Panc1 (cell line): Measurements from ENCODE around the gene HNRNPAB. TPM values are rescaled to one million over a fixed set of nuclear protein-coding genes. Genes with fewer than 3 reads are reported as not detected.
"Not testable (repeated sequence)": the region's sequence is repeated elsewhere in the genome, so short reads cannot be mapped to it uniquely, and the experiment has no call there.

Source experiments
- ATAC-seq: fragments of 200-7000 bp; cut with Tn5 transposase; 2 replicates; pipeline ENCODE4 v1.9.1; 2020; ENCODE audit warnings: mild to moderate bottlenecking, moderate library complexity
- BruUV-seq: library from RNA; stranded (reverse); fragments of 400-500 nt; replicated peaks from 2 replicates; lab custom pipeline; 2021; lab: Mats Ljungman, UMichigan
- CTCF ChIA-PET: fragments of 300-600 bp; sonication (Branson Sonifier 250); formaldehyde crosslinking; loops from one replicate; lab custom pipeline; 2022; ENCODE audit warnings: antibody characterized with exemption; lab: Charles Lee
- POLR2A ChIA-PET: fragments of 300-600 bp; sonication (Branson Sonifier 250); formaldehyde crosslinking; loops from one replicate; lab custom pipeline; 2022; ENCODE audit warnings: antibody characterized with exemption; lab: Charles Lee
- DNase-seq: peaks from one replicate; pipeline ENCODE4 v3.0.0-alpha.2; 2010; ENCODE audit warnings: low read depth, low spot score
- H3K27ac ChIP-seq: 2 replicates; pipeline ENCODE4 v1.5.1; 2011; ENCODE audit warnings: mild to moderate bottlenecking, low read length, inconsistent platforms
- H3K27me3 ChIP-seq: fragments of 200-500 bp; sonication (Bioruptor generic); 2 replicates; pipeline ENCODE4 v1.6.0; 2014; ENCODE audit warnings: low read length, inconsistent platforms; ENCODE audit not compliant: control insufficient read depth, insufficient read depth
- H3K36me3 ChIP-seq: fragments of 200-500 bp; sonication (Bioruptor generic); 2 replicates; pipeline ENCODE4 v1.5.1; 2014; ENCODE audit warnings: inconsistent platforms, mild to moderate bottlenecking, low read length, moderate library complexity; ENCODE audit not compliant: control insufficient read depth, insufficient read depth
- H3K4me1 ChIP-seq: 2 replicates; pipeline ENCODE4 v1.5.1; 2011; ENCODE audit warnings: inconsistent platforms, mild to moderate bottlenecking, low read length, moderate library complexity; ENCODE audit not compliant: control insufficient read depth, insufficient read depth
- H3K4me3 ChIP-seq, 2 experiments: 2 replicates each; pipeline ENCODE4 v1.5.1; 2011 to 2012; ENCODE audit warnings: low read depth in 2 of 2, low read length in 2 of 2, mild to moderate bottlenecking in 2 of 2, inconsistent platforms in 1 of 2, moderate library complexity in 1 of 2
- H3K9me3 ChIP-seq: fragments of 200-500 bp; sonication (Bioruptor generic); 2 replicates; pipeline ENCODE4 v1.5.1; 2014; ENCODE audit warnings: low read depth, mild to moderate bottlenecking, inconsistent platforms, low read length, moderate library complexity; ENCODE audit not compliant: control insufficient read depth, insufficient read depth
- CTCF ChIP-seq: fragments of 450-650 bp; IDR thresholded peaks from 2 replicates; pipeline ENCODE4 v1.5.1; 2017; ENCODE audit warnings: mild to moderate bottlenecking
- POLR2AphosphoS5 ChIP-seq: IDR thresholded peaks from 2 replicates; pipeline ENCODE4 v1.6.1; 2012; ENCODE audit warnings: mild to moderate bottlenecking, low read depth, low read length, moderate library complexity
- REST ChIP-seq, 2 experiments: IDR thresholded peaks; 2 replicates each; pipeline ENCODE4 v1.6.1; 2011 to 2012; ENCODE audit warnings: low read depth in 2 of 2, control low read depth in 1 of 2, low read length in 1 of 2, mild to moderate bottlenecking in 1 of 2, moderate library complexity in 1 of 2; ENCODE audit not compliant: insufficient read depth in 1 of 2
- SIN3A ChIP-seq: IDR thresholded peaks from 2 replicates; pipeline ENCODE4 v1.6.1; 2012; ENCODE audit warnings: low read depth, mild to moderate bottlenecking, low read length, moderate library complexity, borderline replicate concordance; ENCODE audit not compliant: insufficient read depth
- TCF7L2 ChIP-seq: IDR thresholded peaks from 2 replicates; pipeline ENCODE4 v1.6.1; 2011; ENCODE audit warnings: mild to moderate bottlenecking, low read depth, low read length, inconsistent platforms
- in situ Hi-C: cut with HindIII; loops from 2 replicates; pipeline ENCODE4 v1.10.0; 2016; ENCODE audit warnings: low sequenced_read_pairs, low pct_unique_long_range_greater_than_20kb
- intact Hi-C: fragments of 100-400 bp; cut with micrococcal nuclease; formaldehyde crosslinking; loops from one replicate; pipeline ENCODE4 v1.10.0; 2022; ENCODE audit not compliant: unreplicated experiment
- total RNA-seq: library from RNA; stranded (reverse); gene quantifications from one replicate; pipeline ENCODE4 v1.2.1, GENCODE V29; 2021; ENCODE audit not compliant: unreplicated experiment

Gene HNRNPAB
- total RNA-seq, 1 experiment from 2014 or later: 273 TPM

GRCh38 chr5:178238313-178238635, 33.9 kb downstream of the HNRNPAB start:
- DNase-seq (no peak), ATAC-seq (no peak)
- intact Hi-C loops (no loop called here), in situ Hi-C loops (no loop called here)
- ChIA-PET CTCF (no interaction called here), POLR2A (no interaction called here)
- H3K36me3 ChIP-seq: no peaks in the 10 kb centered on the region
- 0 out of 2 replicates have a peak, but pooled peaks cover 5% of the 10 kb centered on the region for H3K4me1 ChIP-seq
- TF ChIP-seq TCF7L2: no peak
- no peak overlapping the region for H3K4me3 ChIP-seq
- H3K27me3 ChIP-seq: no peaks in the 10 kb centered on the region
- H3K27ac ChIP-seq: no peak overlapping the region
- BruUV-seq: no TSS peak
- no peaks in the 10 kb centered on the region for H3K9me3 ChIP-seq

GRCh38 chr5:178238711-178239592, 34.6 kb downstream of the HNRNPAB start:
- no peaks in the 10 kb centered on the region for H3K27me3 ChIP-seq
- H3K4me3 ChIP-seq: no peak overlapping the region
- H3K4me1 ChIP-seq: 0 out of 2 replicates have a peak, but pooled peaks cover 5% of the 10 kb centered on the region
- in situ Hi-C loops: no loop called here
- DNase-seq: no peak
- intact Hi-C loops: no loop called here
- no peak for ATAC-seq
- H3K36me3 ChIP-seq: no peaks in the 10 kb centered on the region
- H3K27ac ChIP-seq: no peak overlapping the region
- no peaks in the 10 kb centered on the region for H3K9me3 ChIP-seq
- no TSS peak for BruUV-seq
- CTCF ChIA-PET: no interaction called here
- TF ChIP-seq TCF7L2 (no peak), CTCF (no peak), SIN3A (no peak), POLR2AphosphoS5 (no peak), REST (IDR thresholded peaks at IDR 0.05; ENCODE audit: insufficient read depth in 1 of 2, low read depth in 2 of 2, low read length in 1 of 2) (no peak)
- POLR2A ChIA-PET: no interaction called here

GRCh38 chr5:178239626-178240301, 35.4 kb downstream of the HNRNPAB start:
- intact Hi-C loops: not testable (repeated sequence)

More at GRCh38 chr5:178239626-178240301, 35.4 kb downstream of the HNRNPAB start:
- POLR2A ChIA-PET, H3K9me3 ChIP-seq, BruUV-seq, H3K4me1 ChIP-seq, in situ Hi-C loops, H3K36me3 ChIP-seq, DNase-seq, ATAC-seq, H3K4me3 ChIP-seq, H3K27ac ChIP-seq, CTCF ChIA-PET, H3K27me3 ChIP-seq: not testable (repeated sequence)
